Activated naive CD8-positive, alpha-beta T cell treated with anti-CD3 and anti-CD28 coated beads, Interleukin-2, amount 10 ng/mL, durations not matched to agents 7 days and 5 days (primary cell): ENCODE measurements around the gene BET1L. TPM values are rescaled to one million over a fixed set of nuclear protein-coding genes. Genes with fewer than 3 reads are reported as not detected.
"Not testable (repeated sequence)": the region's sequence is repeated elsewhere in the genome, so short reads cannot be mapped to it uniquely, and the experiment has no call there.

Source experiments
- ATAC-seq: fragments of 150-1000 bp; cut with Tn5 transposase; one replicate; pipeline ENCODE4 v1.10.0; 2021; ENCODE audit warnings: low read depth, moderate library complexity
- POLR2A ChIA-PET: fragments of 350-600 bp; sonication (Branson Sonifier 250); formaldehyde crosslinking; loops from one replicate; lab custom pipeline; 2021; ENCODE audit warnings: antibody characterized with exemption; lab: Charles Lee
- DNase-seq: peaks from one replicate; pipeline ENCODE4 v3.0.0; 2021
- H3K27ac Mint-ChIP-seq: one replicate; pipeline ENCODE4 v1.8.0; 2022; ENCODE audit warnings: mild to moderate bottlenecking, mixed read lengths
- H3K27me3 Mint-ChIP-seq: one replicate; pipeline ENCODE4 v1.8.0; 2022; ENCODE audit warnings: mild to moderate bottlenecking, moderate library complexity, mixed read lengths
- H3K36me3 Mint-ChIP-seq: one replicate; pipeline ENCODE4 v1.8.0; 2021; ENCODE audit warnings: mild to moderate bottlenecking, mixed read lengths
- H3K4me1 Mint-ChIP-seq: one replicate; pipeline ENCODE4 v1.8.0; 2021; ENCODE audit warnings: mixed read lengths
- H3K4me3 Mint-ChIP-seq: one replicate; pipeline ENCODE4 v1.8.0; 2022; ENCODE audit warnings: mild to moderate bottlenecking, moderate library complexity, mixed read lengths
- H3K9me3 Mint-ChIP-seq: one replicate; pipeline ENCODE4 v1.8.0; 2021; ENCODE audit warnings: mixed read lengths
- total RNA-seq, 2 experiments: library from RNA; stranded (reverse); gene quantifications; one replicate each; pipeline ENCODE4 v1.2.3, GENCODE V29; 2021

The BET1L gene
- total RNA-seq, 2 experiments from 2014 or later = 56.9 to 61.9 TPM

DNA sequence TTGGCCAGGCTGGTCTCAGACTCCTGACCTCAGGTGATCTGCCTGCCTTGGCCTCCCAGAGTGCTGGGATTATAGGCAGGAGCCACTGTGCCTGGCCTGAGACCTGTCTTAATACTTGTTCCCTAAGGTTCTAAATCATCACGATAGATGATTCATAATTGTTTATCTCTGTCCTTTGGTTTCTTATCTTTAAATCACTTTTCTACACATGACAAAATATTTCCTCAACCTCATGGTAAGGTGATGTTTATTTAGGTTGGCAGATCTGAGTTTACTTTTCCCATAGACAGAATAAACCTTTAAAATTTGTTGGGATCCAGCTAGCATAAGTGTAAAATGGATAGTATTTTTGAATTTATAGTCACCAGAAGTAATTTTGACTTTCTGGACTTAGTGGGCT is 33.1 kb upstream of the BET1L start:
- ATAC-seq (no peak), DNase-seq (no peak)
- no peaks in the 10 kb centered on the region for H3K9me3 Mint-ChIP-seq
- H3K4me3 Mint-ChIP-seq = no peak overlapping the region
- no peak overlapping the region for H3K27ac Mint-ChIP-seq
- H3K4me1 Mint-ChIP-seq = peaks cover 42% of the 10 kb centered on the region
- no peaks in the 10 kb centered on the region for H3K27me3 Mint-ChIP-seq
- POLR2A ChIA-PET = no interaction called here
- H3K36me3 Mint-ChIP-seq = peaks cover 27% of the 10 kb centered on the region

GRCh38 chr11:238346-238745 is 31.1 kb upstream of the BET1L start:
- Mint-ChIP-seq H3K27ac (peak overlapping the region; percentile 6), H3K4me1 (peaks cover 40% of the 10 kb centered on the region), H3K36me3 (peaks cover 21% of the 10 kb centered on the region), H3K4me3 (peak overlapping the region; percentile 98)
- DNase-seq, H3K27me3 Mint-ChIP-seq, ATAC-seq, H3K9me3 Mint-ChIP-seq: not testable (repeated sequence)
- POLR2A ChIA-PET = interaction anchor here (1.1 to 5.2 kb wide), 3 partner anchors 10 to 41 kb away, joined by 3 to 44 read pairs (median 6); partner anchors contain the start of genes BET1L and RIC8A

GRCh38 chr11:236774-237767 is 29.9 kb upstream of the BET1L start, which contains the start of gene PSMD13:
PSMD13 (plus strand) TSS chr11:236976; CDS start chr11:237050, 74 bp downstream.
- no peaks in the 10 kb centered on the region for H3K27me3 Mint-ChIP-seq
- peak within 1 kb of the TSS; percentile 98 for H3K27ac Mint-ChIP-seq
- H3K4me3 Mint-ChIP-seq = peak within 1 kb of the TSS; percentile 98
- POLR2A ChIA-PET = interaction anchor here (0.6 to 5.2 kb wide), 19 partner anchors 10 to 213 kb away, joined by 3 to 44 read pairs (median 4); partner anchors contain the start of genes BET1L, PTDSS2, RIC8A and SIGIRR
- ATAC-seq (peak; percentile 85), DNase-seq (peak; percentile 92)
- peaks cover 39% of the 10 kb centered on the region for H3K4me1 Mint-ChIP-seq
- peaks cover 13% of the 10 kb centered on the region for H3K36me3 Mint-ChIP-seq
- H3K9me3 Mint-ChIP-seq = no peaks in the 10 kb centered on the region

DNA sequence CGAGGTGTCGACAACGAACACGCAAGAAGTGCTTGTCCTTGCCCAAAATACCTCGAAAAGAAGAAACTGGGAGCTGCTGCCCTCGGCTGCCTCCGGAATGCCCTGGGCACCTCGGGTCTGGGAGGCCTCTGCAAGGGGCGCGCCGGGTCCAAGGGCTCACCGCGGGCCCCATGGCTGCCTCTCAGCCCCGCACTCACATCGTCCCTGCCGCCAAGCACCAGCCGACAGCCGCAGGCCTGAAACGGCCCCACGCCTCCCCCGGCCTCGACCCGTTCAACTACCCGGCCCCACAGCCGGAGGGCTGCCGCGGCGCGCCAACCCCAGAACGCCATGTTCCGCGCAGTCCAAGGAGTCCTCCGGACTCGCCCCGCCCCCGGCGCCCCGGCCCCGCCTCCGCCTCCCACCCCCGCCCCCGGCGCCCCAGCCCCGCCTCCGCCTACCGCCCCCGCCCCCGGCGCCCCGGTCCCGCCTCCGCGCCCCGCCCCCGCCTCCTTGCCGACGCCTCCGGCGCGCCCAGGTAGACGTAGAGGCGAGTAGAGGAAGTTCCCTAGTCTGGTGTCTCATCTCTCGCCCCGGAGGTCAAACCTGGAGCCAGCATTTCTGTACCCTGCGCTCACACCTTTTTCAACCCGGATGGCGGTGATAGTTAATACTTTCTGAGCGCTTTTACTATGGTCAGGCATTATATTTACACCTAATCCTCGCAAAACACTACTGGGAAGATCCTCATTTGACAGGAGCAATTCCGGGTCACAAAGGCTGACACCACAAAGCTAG is 29.0 kb upstream of the BET1L start, which contains the start of gene SIRT3:
Gene SIRT3, minus strand, starts transcription at position 346 of the 777 bp plus-strand sequence. Its CDS starts 14 bp downstream, at position 332.
- Mint-ChIP-seq H3K27ac (peak within 1 kb of the TSS; percentile 98), H3K27me3 (no peaks in the 10 kb centered on the region), H3K9me3 (no peaks in the 10 kb centered on the region), H3K4me1 (peaks cover 30% of the 10 kb centered on the region), H3K4me3 (peak within 1 kb of the TSS; percentile 98), H3K36me3 (peaks cover 6% of the 10 kb centered on the region)
- POLR2A ChIA-PET = interaction anchor here (1.1 to 5.2 kb wide), 7 partner anchors 15 to 212 kb away, joined by 3 to 44 read pairs (median 8); partner anchors contain the start of genes BET1L and RIC8A
- peak; percentile 89 for ATAC-seq
- peak; percentile 84 for DNase-seq

- Mint-ChIP-seq H3K4me1 (peaks cover 28% of the 10 kb centered on the region), H3K4me3 (peak overlapping the region; percentile 88), H3K27ac (peak overlapping the region; percentile 85), H3K36me3 (peaks cover 4% of the 10 kb centered on the region), H3K9me3 (no peaks in the 10 kb centered on the region), H3K27me3 (no peaks in the 10 kb centered on the region)
- peak; percentile 34 for ATAC-seq
- no peak for DNase-seq
- POLR2A ChIA-PET = interaction anchor here (1.4 to 5.2 kb wide), 2 partner anchors 15 to 28 kb away, joined by 3 to 44 read pairs; partner anchors contain the start of genes BET1L and RIC8A
Measured at GRCh38 chr11:235609-235996, 28.4 kb upstream of the BET1L start.

DNA sequence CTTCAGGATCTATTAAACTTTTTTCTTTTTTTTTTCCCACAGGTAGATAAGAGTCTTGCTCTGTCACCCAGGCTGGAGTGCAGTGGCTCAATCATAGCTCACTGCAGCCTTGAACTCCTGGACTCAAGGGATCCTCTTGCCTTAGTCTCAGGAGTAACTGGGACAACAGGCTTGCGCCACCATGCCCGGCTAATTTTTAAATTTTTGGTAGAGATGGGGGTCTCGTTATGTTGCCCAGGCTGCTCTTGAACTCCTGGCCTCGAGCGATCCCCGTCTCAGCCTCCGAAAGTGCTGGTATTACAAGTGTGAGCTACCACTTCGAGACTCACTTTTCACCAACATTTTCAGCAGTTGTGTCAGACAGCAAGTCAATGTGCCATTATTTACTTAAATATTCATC is 28.0 kb upstream of the BET1L start:
- Mint-ChIP-seq H3K4me1 (peaks cover 26% of the 10 kb centered on the region), H3K36me3 (peaks cover 4% of the 10 kb centered on the region), H3K27ac (peak overlapping the region; percentile 85), H3K27me3 (no peaks in the 10 kb centered on the region), H3K9me3 (no peaks in the 10 kb centered on the region), H3K4me3 (peak overlapping the region; percentile 88)
- no peak for ATAC-seq
- POLR2A ChIA-PET = interaction anchor here (0.7 to 5.2 kb wide), 3 partner anchors 16 to 52 kb away, joined by 3 to 44 read pairs (median 3); partner anchors contain the start of genes BET1L and RIC8A
- DNase-seq = no peak

DNA sequence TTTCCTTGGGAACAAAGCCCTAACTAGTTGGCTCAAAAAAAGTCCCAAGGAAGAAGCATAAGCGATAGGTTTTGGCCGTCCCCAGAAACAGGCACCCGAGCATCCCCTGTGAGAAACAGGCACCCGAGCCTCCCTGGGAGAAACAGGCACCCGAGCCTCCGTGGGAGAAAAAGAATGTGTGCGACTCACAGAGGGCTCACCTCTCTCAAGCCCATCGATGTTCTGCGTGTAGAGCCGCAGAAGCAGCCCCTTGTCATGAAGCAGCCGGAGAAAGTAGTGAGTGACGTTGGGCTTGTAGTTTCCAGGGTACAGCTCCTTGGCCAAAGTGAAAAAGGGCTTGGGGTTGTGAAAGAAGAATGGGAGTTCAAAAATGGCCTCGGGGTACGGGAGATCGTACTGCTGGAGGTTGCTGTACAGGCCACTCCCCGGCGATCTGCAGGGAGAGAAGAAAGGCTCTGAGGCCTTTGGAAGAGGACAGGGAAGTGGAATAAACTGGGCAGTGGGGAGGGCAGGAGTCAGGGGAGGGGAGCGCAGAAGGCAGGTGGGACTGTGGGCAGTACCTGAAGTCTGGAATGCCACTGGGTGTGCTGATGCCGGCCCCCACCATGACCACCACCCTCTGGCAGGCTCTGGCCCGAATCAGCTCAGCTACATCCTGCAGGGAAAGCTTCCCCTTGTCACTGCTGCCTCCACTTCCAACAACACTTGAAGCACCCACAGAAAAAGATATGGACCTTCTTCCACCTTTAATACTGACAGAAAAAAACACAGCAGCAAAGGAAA is 25.8 kb upstream of the BET1L start:
- no peak for ATAC-seq
- H3K4me3 Mint-ChIP-seq = no peak overlapping the region
- POLR2A ChIA-PET = no interaction called here
- no peaks in the 10 kb centered on the region for H3K9me3 Mint-ChIP-seq
- no peaks in the 10 kb centered on the region for H3K27me3 Mint-ChIP-seq
- H3K4me1 Mint-ChIP-seq = peaks cover 12% of the 10 kb centered on the region
- H3K36me3 Mint-ChIP-seq = peaks cover 2% of the 10 kb centered on the region
- no peak overlapping the region for H3K27ac Mint-ChIP-seq
- DNase-seq = no peak

DNA sequence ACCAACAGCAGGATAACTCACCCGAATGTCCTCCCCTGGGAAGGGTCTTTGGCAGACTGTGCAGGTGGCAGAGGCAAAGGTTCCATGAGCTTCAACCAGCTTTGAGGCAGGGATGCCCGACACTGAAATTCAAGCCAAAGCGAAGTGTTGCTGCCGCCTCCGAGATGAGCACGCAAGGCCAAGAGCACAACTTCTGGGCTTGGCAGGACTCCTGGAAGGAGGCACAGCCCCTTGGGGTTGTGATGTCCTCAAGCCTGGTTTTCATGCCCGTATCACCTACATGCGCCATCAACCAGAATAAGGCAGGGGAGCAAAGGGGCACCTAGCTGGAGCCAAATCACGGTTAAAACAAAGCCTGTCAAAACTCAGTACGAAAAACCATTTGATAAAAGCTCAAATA is 23.2 kb upstream of the BET1L start:
- Mint-ChIP-seq H3K36me3 (peaks cover 2% of the 10 kb centered on the region), H3K4me1 (peaks cover 15% of the 10 kb centered on the region), H3K9me3 (no peaks in the 10 kb centered on the region), H3K27me3 (no peaks in the 10 kb centered on the region), H3K4me3 (no peak overlapping the region), H3K27ac (no peak overlapping the region)
- POLR2A ChIA-PET = no interaction called here
- ATAC-seq (no peak), DNase-seq (no peak)

- Mint-ChIP-seq H3K27ac (no peak overlapping the region), H3K4me3 (no peak overlapping the region), H3K9me3 (no peaks in the 10 kb centered on the region), H3K27me3 (no peaks in the 10 kb centered on the region), H3K36me3 (peaks cover 2% of the 10 kb centered on the region), H3K4me1 (peaks cover 10% of the 10 kb centered on the region)
- no peak for DNase-seq
- POLR2A ChIA-PET = interaction anchor here (0.8 kb wide), 1 partner anchor 13 kb away, joined by 4 read pairs; no protein-coding TSS in a partner anchor
- no peak for ATAC-seq
Measured at GRCh38 chr11:227824-228379, 20.7 kb upstream of the BET1L start.

DNA sequence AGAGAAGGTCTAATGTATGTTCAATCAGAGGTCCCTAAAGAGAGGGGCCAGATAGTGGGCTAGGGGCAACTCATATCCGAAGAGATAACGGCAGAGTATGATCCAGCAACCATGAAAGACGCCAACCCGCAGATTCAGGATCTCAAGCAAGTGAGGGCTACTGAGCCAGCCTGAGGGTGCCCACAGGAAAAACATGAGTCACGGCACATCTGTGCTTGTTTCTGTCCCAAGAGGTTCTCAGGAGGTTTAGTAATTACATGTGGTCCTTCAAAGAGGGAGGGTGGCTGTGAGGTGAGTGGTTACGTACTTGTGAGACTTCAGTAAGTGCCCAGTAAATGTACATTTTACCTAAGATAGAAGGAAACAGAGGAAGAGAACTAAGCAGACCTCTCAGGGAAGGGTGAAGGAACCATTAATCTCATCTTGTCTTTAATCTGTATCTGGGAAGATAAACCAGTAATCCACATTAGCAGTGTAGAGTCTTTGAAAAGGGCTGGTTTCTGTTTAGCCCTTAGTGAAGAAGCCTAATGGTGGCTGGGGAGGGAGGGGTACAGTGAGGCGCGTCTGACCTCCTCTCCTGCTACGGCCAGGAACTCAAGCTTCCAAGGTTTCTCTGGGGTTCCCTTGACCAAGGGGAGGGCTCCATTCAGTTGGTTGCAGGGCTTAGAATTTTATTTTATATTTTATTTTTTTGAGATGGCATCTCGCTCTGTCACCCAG is 18.7 kb upstream of the BET1L start:
- H3K9me3 Mint-ChIP-seq = no peaks in the 10 kb centered on the region
- no peaks in the 10 kb centered on the region for H3K27me3 Mint-ChIP-seq
- POLR2A ChIA-PET = interaction anchor here (0.7 kb wide), 1 partner anchor 11 kb away, joined by 4 read pairs; no protein-coding TSS in a partner anchor

DNA sequence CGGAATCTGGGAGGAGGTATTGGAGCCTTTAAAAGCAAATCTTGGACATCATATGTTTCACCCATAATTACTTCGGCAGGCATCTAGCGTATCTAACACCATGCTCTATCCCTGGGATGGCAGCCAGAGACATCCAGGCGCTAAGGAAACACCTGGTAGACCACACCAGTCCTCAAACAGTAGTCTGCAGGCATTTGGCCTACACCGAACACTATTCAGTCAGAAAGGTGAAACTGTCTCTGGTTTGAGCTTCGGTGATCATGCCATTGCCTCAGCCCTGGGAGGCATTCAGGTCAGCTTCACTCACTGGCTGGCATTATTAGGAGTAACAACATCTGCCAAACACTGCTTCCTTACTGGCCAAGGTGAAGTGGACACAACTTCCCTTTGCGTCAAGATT is 17.2 kb upstream of the BET1L start:
- Mint-ChIP-seq H3K9me3 (no peaks in the 10 kb centered on the region), H3K27ac (no peak overlapping the region), H3K4me3 (no peak overlapping the region), H3K36me3 (no peaks in the 10 kb centered on the region), H3K4me1 (peaks cover 9% of the 10 kb centered on the region), H3K27me3 (no peaks in the 10 kb centered on the region)
- DNase-seq = no peak
- POLR2A ChIA-PET = interaction anchor here (0.8 kb wide), 1 partner anchor 56 kb away, joined by 3 read pairs; no protein-coding TSS in a partner anchor
- no peak for ATAC-seq

More for the DNA sequence above, 18.7 kb upstream of the BET1L start:
- no peak overlapping the region for H3K27ac Mint-ChIP-seq
- peaks cover 9% of the 10 kb centered on the region for H3K4me1 Mint-ChIP-seq
- no peak overlapping the region for H3K4me3 Mint-ChIP-seq
- ATAC-seq (no peak), DNase-seq (no peak)
- peaks cover 2% of the 10 kb centered on the region for H3K36me3 Mint-ChIP-seq
